HFF-Myc (cell line): Measurements from ENCODE around the gene PLXNA1.

Experiments
- DNase-seq: peaks from one replicate; pipeline ENCODE4 v3.0.0-alpha.2; 2011; ENCODE audit warnings: low read depth; ENCODE audit errors: extremely low read depth
- H3K4me3 ChIP-seq: replicated peaks from 2 replicates; pipeline ENCODE4 v1.5.1; 2011; ENCODE audit warnings: low read depth, mild to moderate bottlenecking, control low read depth, low read length
- CTCF ChIP-seq: IDR thresholded peaks from 2 replicates; pipeline ENCODE4 v1.5.1; 2012; ENCODE audit warnings: mild to moderate bottlenecking, low read depth, low read length, control low read depth; ENCODE audit errors: missing control alignments

Gene PLXNA1

DNA sequence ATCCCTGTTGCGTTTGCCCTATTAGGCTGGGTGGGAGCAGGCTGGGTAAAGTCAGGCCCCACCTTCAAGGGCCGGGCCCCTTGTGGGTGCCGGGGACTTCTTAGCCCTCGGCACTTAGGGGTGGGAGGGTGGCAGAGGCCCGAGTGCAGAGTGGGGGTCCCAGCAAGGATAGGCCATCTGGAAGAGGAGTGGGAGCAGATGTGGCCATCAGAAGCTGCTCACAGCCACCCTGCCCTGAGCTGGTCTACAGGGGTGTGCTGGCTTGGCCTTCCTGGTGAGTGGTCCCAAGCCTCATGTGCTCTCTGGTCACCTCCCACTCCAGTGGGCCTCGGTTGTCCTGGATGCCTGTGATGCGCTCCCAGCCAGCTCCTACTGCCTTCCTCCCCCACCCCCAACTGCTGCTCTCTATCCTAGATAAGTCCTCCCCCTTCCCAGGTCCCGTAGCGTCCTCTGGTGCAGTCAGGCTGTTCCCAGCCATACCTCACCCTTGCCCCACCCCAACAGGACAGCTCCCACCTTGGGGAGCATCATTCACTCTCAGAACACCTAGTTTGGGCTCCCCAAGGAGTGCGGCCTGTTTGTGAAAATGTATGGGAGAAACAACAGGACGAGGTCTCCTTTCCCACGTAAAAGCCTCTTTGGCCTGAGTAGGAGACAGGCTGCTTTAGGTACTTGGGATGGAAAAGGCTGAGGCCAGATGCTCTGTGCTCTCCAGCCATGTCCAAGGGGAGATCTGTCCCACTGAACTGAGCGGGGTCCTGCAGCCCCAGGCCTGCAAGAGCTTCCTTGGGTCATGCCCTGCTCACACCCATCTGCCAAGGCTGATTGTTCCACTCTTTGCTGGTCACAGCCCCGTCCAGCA is 24.9 kb upstream of the PLXNA1 start:
- no peak for TF ChIP-seq CTCF
- no peak for DNase-seq
- no peak overlapping the region for H3K4me3 ChIP-seq

DNA sequence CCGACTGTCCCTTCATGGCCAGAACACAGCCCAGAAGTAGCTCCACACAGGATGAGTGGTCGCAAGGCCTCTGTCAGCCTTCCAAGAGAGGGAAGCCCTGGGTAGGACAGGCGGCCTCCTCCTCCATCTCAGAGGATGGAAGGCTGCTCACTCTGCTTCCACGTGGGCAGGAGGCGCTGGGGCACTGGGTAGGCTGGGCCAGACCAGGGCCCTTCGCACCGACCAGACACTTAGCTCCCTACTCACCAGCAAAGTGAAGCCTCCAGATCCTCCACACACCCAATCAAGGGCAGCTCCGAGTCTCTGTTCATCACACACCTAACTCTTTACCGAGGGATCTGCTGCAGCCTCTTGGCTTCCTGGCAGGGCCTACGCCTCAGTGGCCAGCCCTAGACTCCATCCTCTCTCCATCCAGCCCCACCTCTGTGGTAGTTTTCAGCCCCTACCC is 24.3 kb upstream of the PLXNA1 start:
- no peak overlapping the region for H3K4me3 ChIP-seq
- no peak for DNase-seq
- no peak for TF ChIP-seq CTCF

GRCh38 chr3:126959136-126959920 is 23.6 kb upstream of the PLXNA1 start:
- no peak overlapping the region for H3K4me3 ChIP-seq
- DNase-seq: no peak
- TF ChIP-seq CTCF: no peak

DNA sequence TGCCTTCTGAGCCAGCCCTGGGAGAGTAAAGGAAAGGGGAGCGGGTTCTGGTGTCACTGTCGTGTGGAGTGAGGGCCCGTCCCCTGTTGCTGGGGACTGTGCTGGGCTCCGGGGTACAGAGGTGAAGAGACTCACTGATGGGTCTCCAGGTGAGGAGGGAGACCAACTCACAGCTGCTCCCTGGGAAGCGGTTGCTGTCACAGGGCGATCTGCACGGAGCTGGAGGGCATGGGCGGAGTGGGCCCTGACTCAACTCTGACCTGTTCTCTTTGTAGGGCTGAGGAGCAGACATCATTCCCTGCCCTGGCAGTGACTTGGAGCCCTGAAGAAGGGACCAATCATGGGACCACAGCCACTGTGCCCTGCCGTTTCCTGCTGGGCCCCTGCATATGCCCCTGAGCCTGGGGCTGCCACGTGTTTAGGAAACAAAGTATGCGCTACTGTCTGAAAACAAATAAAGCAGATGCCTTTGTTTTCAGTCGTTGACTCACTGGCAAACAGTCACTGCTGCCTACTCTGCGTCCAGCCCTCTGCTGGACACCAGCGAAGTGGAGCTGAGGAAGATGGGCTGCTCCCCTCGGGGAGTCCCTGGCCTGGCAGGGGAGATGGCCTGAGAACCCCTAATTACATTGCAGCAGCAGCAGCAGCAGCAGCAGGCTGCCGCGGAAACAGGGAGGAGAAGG is 22.9 kb upstream of the PLXNA1 start:
- TF ChIP-seq CTCF: peak; percentile 52
- H3K4me3 ChIP-seq: no peak overlapping the region
- no peak for DNase-seq

GRCh38 chr3:126960604-126960995 is 22.3 kb upstream of the PLXNA1 start:
- TF ChIP-seq CTCF: no peak
- no peak for DNase-seq
- no peak overlapping the region for H3K4me3 ChIP-seq

- H3K4me3 ChIP-seq: no peak overlapping the region
- no peak for DNase-seq
Measured at GRCh38 chr3:126961191-126961790, 21.6 kb upstream of the PLXNA1 start.

More at GRCh38 chr3:126961191-126961790, 21.6 kb upstream of the PLXNA1 start:
- TF ChIP-seq CTCF: no peak
